ENCODE data around the gene IRF2BP2.

The IRF2BP2 gene

DNA sequence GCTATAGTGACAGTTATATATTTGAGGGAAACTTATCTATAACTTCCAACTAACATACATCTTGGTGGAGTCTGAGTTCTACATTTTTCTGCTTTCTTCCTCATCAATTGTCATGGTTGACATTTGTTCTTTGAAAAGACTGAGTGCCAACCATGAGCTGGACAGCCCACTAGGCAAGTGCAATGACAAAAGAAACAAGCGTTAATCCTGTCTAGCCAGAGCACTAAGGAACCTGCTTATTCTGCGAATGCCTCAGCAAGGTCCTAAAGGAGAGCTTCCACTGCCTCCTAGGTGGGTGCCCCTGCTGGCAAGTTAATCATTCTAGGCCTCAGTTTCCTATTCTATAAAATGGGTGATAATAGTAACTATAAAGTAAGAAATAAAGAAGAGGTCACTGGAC is 44.8 kb downstream of the IRF2BP2 start:
- H3K27ac ChIP-seq (ENCODE audit: low read depth, low read length), result no peak overlapping the region

DNA sequence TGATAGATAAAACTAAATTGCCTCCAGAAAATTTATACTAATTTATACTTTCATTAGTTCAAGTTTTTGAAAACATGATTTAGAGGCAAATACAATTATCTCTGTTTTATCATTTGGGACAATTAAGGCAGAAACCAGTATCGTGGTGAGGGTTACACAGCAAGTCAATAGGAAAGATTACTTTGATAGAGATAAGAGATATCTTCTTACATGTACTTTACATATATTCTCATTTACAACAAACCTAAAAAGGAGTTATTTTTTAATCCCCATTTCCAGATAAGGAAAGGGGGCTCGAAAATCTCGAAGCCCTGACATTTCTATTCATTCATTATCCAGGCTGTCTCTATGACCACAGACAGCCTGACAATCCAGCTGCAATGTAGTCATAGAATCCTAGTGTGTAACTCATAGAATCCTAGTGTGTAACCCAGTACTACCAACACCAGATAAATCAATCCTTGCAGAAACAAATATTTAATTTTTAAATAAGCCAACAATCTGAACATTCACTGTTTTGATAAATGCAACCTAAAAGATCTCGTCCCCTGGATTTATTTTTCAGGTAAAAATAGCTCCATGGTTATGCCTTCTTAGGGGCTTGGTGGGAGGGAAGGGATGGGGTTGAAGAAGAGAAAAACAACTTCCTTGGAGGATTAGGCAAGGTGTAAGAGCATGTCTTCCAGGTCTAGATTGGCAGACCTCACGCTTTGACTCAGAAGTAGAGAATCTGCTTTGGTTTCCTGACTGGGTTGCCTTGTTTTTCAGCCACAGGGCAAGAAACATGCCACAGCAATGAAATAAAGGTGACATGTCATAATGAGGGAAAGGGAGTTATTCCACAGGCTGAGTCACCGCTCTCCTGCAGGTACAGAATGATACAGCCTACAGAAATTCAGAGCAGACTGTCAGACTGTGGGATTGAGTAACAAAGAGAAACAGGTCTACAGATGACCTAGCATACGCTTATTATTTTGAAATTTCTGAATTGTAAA is 45.6 kb downstream of the IRF2BP2 start:
- H3K27me3 ChIP-seq (ENCODE audit: low read length), result no peaks in the 10 kb centered on the region
- H3K9ac ChIP-seq (ENCODE audit: low read length), result no peak overlapping the region
- H3K27ac ChIP-seq (ENCODE audit: low read depth, low read length), result no peak overlapping the region
- H3K36me3 ChIP-seq (ENCODE audit: low read length), result no peaks in the 10 kb centered on the region
- no peak for TF ChIP-seq EZH2phosphoT487 (conservative IDR thresholded peaks at IDR 0.05; ENCODE audit: low read length)
- TF ChIP-seq, protein P1, sequence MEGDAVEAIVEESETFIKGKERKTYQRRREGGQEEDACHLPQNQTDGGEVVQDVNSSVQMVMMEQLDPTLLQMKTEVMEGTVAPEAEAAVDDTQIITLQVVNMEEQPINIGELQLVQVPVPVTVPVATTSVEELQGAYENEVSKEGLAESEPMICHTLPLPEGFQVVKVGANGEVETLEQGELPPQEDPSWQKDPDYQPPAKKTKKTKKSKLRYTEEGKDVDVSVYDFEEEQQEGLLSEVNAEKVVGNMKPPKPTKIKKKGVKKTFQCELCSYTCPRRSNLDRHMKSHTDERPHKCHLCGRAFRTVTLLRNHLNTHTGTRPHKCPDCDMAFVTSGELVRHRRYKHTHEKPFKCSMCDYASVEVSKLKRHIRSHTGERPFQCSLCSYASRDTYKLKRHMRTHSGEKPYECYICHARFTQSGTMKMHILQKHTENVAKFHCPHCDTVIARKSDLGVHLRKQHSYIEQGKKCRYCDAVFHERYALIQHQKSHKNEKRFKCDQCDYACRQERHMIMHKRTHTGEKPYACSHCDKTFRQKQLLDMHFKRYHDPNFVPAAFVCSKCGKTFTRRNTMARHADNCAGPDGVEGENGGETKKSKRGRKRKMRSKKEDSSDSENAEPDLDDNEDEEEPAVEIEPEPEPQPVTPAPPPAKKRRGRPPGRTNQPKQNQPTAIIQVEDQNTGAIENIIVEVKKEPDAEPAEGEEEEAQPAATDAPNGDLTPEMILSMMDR (IDR thresholded peaks at IDR 0.05; ENCODE audit: insufficient read depth, low read length, poor library complexity, severe bottlenecking), result no peak
- H3K79me2 ChIP-seq (ENCODE audit: insufficient read depth, low read length), result no peaks in the 10 kb centered on the region
- no peak overlapping the region for H3K4me2 ChIP-seq (ENCODE audit: low read depth, low read length, poor library complexity, severe bottlenecking)
- H3K9me2 ChIP-seq (replicated peaks; ENCODE audit: insufficient read depth, low read length), result no peaks in the 10 kb centered on the region
- H3F3A ChIP-seq (ENCODE audit: insufficient read depth), result no peaks in the 10 kb centered on the region
- H3K4me3 ChIP-seq (ENCODE audit: insufficient read depth, low read length, poor library complexity, severe bottlenecking), result no peak overlapping the region
- H4K20me1 ChIP-seq (ENCODE audit: low read depth, low read length), result no peaks in the 10 kb centered on the region
- no peak overlapping the region for H2AFZ ChIP-seq (ENCODE audit: low read depth, low read length, severe bottlenecking)
- no peaks in the 10 kb centered on the region for H3K9me3 ChIP-seq (ENCODE audit: insufficient read depth, low read length)

More for the DNA sequence above, 44.8 kb downstream of the IRF2BP2 start:
- Histone ChIP-seq H2AFZ (ENCODE audit: low read depth, low read length, severe bottlenecking) (no peak overlapping the region), H3K9me2 (replicated peaks; ENCODE audit: insufficient read depth, low read length) (no peaks in the 10 kb centered on the region), H3K79me2 (ENCODE audit: insufficient read depth, low read length) (no peaks in the 10 kb centered on the region), H3K27me3 (ENCODE audit: low read length) (no peaks in the 10 kb centered on the region), H3K4me2 (ENCODE audit: low read depth, low read length, poor library complexity, severe bottlenecking) (no peak overlapping the region), H3K4me3 (ENCODE audit: insufficient read depth, low read length, poor library complexity, severe bottlenecking) (no peak overlapping the region), H3K9ac (ENCODE audit: low read length) (no peak overlapping the region), H4K20me1 (ENCODE audit: low read depth, low read length) (no peaks in the 10 kb centered on the region), H3F3A (ENCODE audit: insufficient read depth) (no peaks in the 10 kb centered on the region), H3K36me3 (ENCODE audit: low read length) (no peaks in the 10 kb centered on the region), H3K9me3 (ENCODE audit: insufficient read depth, low read length) (no peaks in the 10 kb centered on the region)
- no peak for TF ChIP-seq EZH2phosphoT487 (conservative IDR thresholded peaks at IDR 0.05; ENCODE audit: low read length)
- TF ChIP-seq, protein P1 (IDR thresholded peaks at IDR 0.05; ENCODE audit: insufficient read depth, low read length, poor library complexity, severe bottlenecking), result no peak

DNA sequence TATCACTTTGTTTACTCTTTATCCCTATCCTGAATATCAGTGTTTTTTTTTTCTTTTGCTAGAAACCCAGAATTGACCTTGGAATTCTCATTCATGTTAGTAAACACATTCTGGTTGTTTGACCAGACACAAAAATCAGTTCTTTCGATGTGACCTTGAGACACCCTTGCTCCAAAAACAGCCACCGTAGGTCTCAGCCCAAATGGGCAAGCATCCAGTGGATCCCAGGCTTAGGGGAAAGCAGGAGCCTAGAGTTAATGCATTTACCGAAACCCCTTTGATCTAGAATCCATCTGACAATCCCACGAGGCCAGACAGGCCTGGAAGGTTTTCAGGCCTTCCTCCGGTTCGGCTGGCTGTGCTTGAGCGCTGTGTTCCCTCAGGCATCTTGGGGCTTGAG is 47.6 kb downstream of the IRF2BP2 start:
- H3K36me3 ChIP-seq (ENCODE audit: low read length), result no peaks in the 10 kb centered on the region
- H3K9me3 ChIP-seq (ENCODE audit: insufficient read depth, low read length), result no peaks in the 10 kb centered on the region
- no peaks in the 10 kb centered on the region for H3K79me2 ChIP-seq (ENCODE audit: insufficient read depth, low read length)
- no peak overlapping the region for H3K9ac ChIP-seq (ENCODE audit: low read length)
- H3K27me3 ChIP-seq (ENCODE audit: low read length), result no peaks in the 10 kb centered on the region
- H3K27ac ChIP-seq (ENCODE audit: low read depth, low read length), result no peak overlapping the region
- H2AFZ ChIP-seq (ENCODE audit: low read depth, low read length, severe bottlenecking), result no peak overlapping the region
- H3K9me2 ChIP-seq (replicated peaks; ENCODE audit: insufficient read depth, low read length), result no peaks in the 10 kb centered on the region
- H3K4me2 ChIP-seq (ENCODE audit: low read depth, low read length, poor library complexity, severe bottlenecking), result no peak overlapping the region
- TF ChIP-seq, protein P1 (IDR thresholded peaks at IDR 0.05; ENCODE audit: insufficient read depth, low read length, poor library complexity, severe bottlenecking), result no peak
- TF ChIP-seq EZH2phosphoT487 (conservative IDR thresholded peaks at IDR 0.05; ENCODE audit: low read length), result no peak
- no peaks in the 10 kb centered on the region for H4K20me1 ChIP-seq (ENCODE audit: low read depth, low read length)
- H3F3A ChIP-seq (ENCODE audit: insufficient read depth), result no peaks in the 10 kb centered on the region
- H3K4me3 ChIP-seq (ENCODE audit: insufficient read depth, low read length, poor library complexity, severe bottlenecking), result no peak overlapping the region
